IMR-90 (cell line): ENCODE results near the gene HASPIN. TPM values are rescaled to one million over a fixed set of nuclear protein-coding genes. Genes with fewer than 3 reads are reported as not detected.

Source experiments
- ATAC-seq: fragments of 200-7000 bp; cut with Tn5 transposase; 2 replicates; pipeline ENCODE4 v1.9.1; 2020; ENCODE audit warnings: low read depth, mild to moderate bottlenecking, moderate library complexity
- BruUV-seq: library from RNA; stranded (reverse); fragments of 400-500 nt; replicated peaks from 2 replicates; lab custom pipeline; 2021; lab: Mats Ljungman, UMichigan
- CTCF ChIA-PET: fragments of 300-600 bp; formaldehyde crosslinking; extraction: SDS; loops from one replicate; lab custom pipeline; 2021; ENCODE audit warnings: antibody characterized with exemption; lab: Yijun Ruan, JAX
- POLR2A ChIA-PET: fragments of 300-600 bp; sonication (Branson Sonifier 250); formaldehyde crosslinking; loops from one replicate; lab custom pipeline; 2022; ENCODE audit warnings: antibody characterized with exemption; ENCODE audit not compliant: unreplicated experiment; lab: Charles Lee
- DNase-seq: peaks from one replicate; pipeline ENCODE4 v3.0.0; 2013
- H2AFZ ChIP-seq: replicated peaks from 2 replicates; pipeline ENCODE3; 2013; ENCODE audit warnings: low read length, mild to moderate bottlenecking; ENCODE audit not compliant: poor library complexity
- H2AK5ac ChIP-seq: 2 replicates; pipeline ENCODE4 v1.6.1; 2013; ENCODE audit warnings: low read depth, low read length, inconsistent platforms
- H2AK9ac ChIP-seq: replicated peaks from 2 replicates; pipeline ENCODE3; 2013; ENCODE audit warnings: mild to moderate bottlenecking, low read depth, low read length, moderate library complexity; ENCODE audit not compliant: poor library complexity
- H2BK120ac ChIP-seq: 2 replicates; pipeline ENCODE4 v1.6.1; 2013; ENCODE audit warnings: low read depth, low read length, inconsistent platforms
- H2BK15ac ChIP-seq: 3 replicates; pipeline ENCODE4 v1.6.1; 2013; ENCODE audit warnings: low read depth, low read length, inconsistent platforms
- H2BK20ac ChIP-seq: 2 replicates; pipeline ENCODE4 v1.6.1; 2013; ENCODE audit warnings: low read depth, mild to moderate bottlenecking, inconsistent platforms, low read length, moderate library complexity
- H2BK5ac ChIP-seq: 2 replicates; pipeline ENCODE4 v1.6.1; 2013; ENCODE audit warnings: mild to moderate bottlenecking, low read depth, low read length, inconsistent platforms; ENCODE audit not compliant: poor library complexity, severe bottlenecking
- H3K14ac ChIP-seq: replicated peaks from 2 replicates; pipeline ENCODE4 v1.6.1; 2013; ENCODE audit warnings: low read depth, low read length, inconsistent platforms
- H3K18ac ChIP-seq: 2 replicates; pipeline ENCODE4 v1.6.1; 2013; ENCODE audit warnings: low read depth, low read length, control low read depth
- H3K23ac ChIP-seq: 2 replicates; pipeline ENCODE4 v1.6.1; 2013; ENCODE audit warnings: low read depth, low read length, inconsistent platforms
- H3K27ac ChIP-seq: 2 replicates; pipeline ENCODE4 v1.5.1; 2013; ENCODE audit warnings: mild to moderate bottlenecking, control low read depth, low read length; ENCODE audit not compliant: insufficient read depth
- H3K27me3 ChIP-seq: 2 replicates; pipeline ENCODE4 v1.6.1; 2013; ENCODE audit warnings: low read length; ENCODE audit not compliant: control insufficient read depth, insufficient read depth
- H3K36me3 ChIP-seq: 2 replicates; pipeline ENCODE4 v1.6.1; 2013; ENCODE audit warnings: low read length, mixed read lengths; ENCODE audit not compliant: control insufficient read depth, insufficient read depth
- H3K4ac ChIP-seq: 2 replicates; pipeline ENCODE4 v1.6.1; 2013; ENCODE audit warnings: low read depth, low read length, inconsistent platforms
- H3K4me1 ChIP-seq: 2 replicates; pipeline ENCODE4 v1.6.1; 2013; ENCODE audit warnings: low read length, mixed read lengths; ENCODE audit not compliant: control insufficient read depth, insufficient read depth
- H3K4me2 ChIP-seq: 2 replicates; pipeline ENCODE4 v1.6.1; 2013; ENCODE audit warnings: low read depth, mild to moderate bottlenecking, control low read depth, low read length, moderate library complexity
- H3K4me3 ChIP-seq: 2 replicates; pipeline ENCODE4 v1.5.1; 2013; ENCODE audit warnings: low read depth, mild to moderate bottlenecking, control low read depth, low read length, moderate library complexity; ENCODE audit not compliant: insufficient read depth
- H3K56ac ChIP-seq: 2 replicates; pipeline ENCODE4 v1.6.1; 2013; ENCODE audit warnings: low read length, inconsistent platforms; ENCODE audit not compliant: insufficient read depth; ENCODE audit errors: extremely low read depth
- H3K79me1 ChIP-seq, 2 experiments: 2 replicates each; pipeline ENCODE4 v1.6.1; 2013; ENCODE audit warnings: low read length in 2 of 2, inconsistent platforms in 1 of 2, low read depth in 1 of 2
- H3K9ac ChIP-seq: 2 replicates; pipeline ENCODE4 v1.6.1; 2013; ENCODE audit warnings: low read depth, low read length, control low read depth
- H3K9me1 ChIP-seq: 2 replicates; pipeline ENCODE4 v1.6.1; 2013; ENCODE audit warnings: low read length, inconsistent platforms; ENCODE audit not compliant: insufficient read depth
- H3K9me3 ChIP-seq: 2 replicates; pipeline ENCODE4 v1.6.1; 2013; ENCODE audit warnings: low read length; ENCODE audit not compliant: control insufficient read depth, insufficient read depth
- H4K20me1 ChIP-seq: 2 replicates; pipeline ENCODE4 v1.6.1; 2013; ENCODE audit warnings: low read length, inconsistent platforms; ENCODE audit not compliant: insufficient read depth
- H4K5ac ChIP-seq: 2 replicates; pipeline ENCODE4 v1.6.1; 2013; ENCODE audit warnings: mild to moderate bottlenecking, low read depth, low read length, control low read depth
- H4K8ac ChIP-seq, 2 experiments: 2 replicates each; pipeline ENCODE4 v1.6.1; 2013; ENCODE audit warnings: low read depth in 2 of 2, low read length in 2 of 2, control low read depth in 1 of 2, inconsistent platforms in 1 of 2
- H4K91ac ChIP-seq: 2 replicates; pipeline ENCODE4 v1.6.1; 2013; ENCODE audit warnings: low read depth, low read length, inconsistent platforms; ENCODE audit not compliant: insufficient read depth
- BHLHE40 ChIP-seq: fragments of 150-350 bp; IDR thresholded peaks from 2 replicates; pipeline ENCODE4 v1.6.1; 2016; ENCODE audit warnings: mild to moderate bottlenecking, low read depth, low read length
- CEBPB ChIP-seq: IDR thresholded peaks from 2 replicates; pipeline ENCODE4 v1.6.1; 2012; ENCODE audit warnings: low read depth, low read length, improper control_type of control experiment
- CHD1 ChIP-seq: IDR thresholded peaks from 2 replicates; pipeline ENCODE4 v1.6.1; 2012; ENCODE audit warnings: low read depth, low read length, improper control_type of control experiment
- FOS ChIP-seq: fragments of 150-350 bp; IDR thresholded peaks from 2 replicates; pipeline ENCODE4 v1.6.1; 2016; ENCODE audit warnings: low read depth, low read length
- MAFK ChIP-seq: IDR thresholded peaks from 2 replicates; pipeline ENCODE4 v1.6.1; 2012; ENCODE audit warnings: low read depth, low read length, improper control_type of control experiment
- MAZ ChIP-seq: IDR thresholded peaks from 2 replicates; pipeline ENCODE4 v1.6.1; 2012; ENCODE audit warnings: low read depth, mild to moderate bottlenecking, low read length, improper control_type of control experiment, moderate library complexity, borderline replicate concordance
- MXI1 ChIP-seq: IDR thresholded peaks from 2 replicates; pipeline ENCODE4 v1.6.1; 2012; ENCODE audit warnings: low read depth, mild to moderate bottlenecking, low read length, moderate library complexity, borderline replicate concordance
- NFE2L2 ChIP-seq: fragments of 150-350 bp; IDR thresholded peaks from 2 replicates; pipeline ENCODE4 v1.6.1; 2016; ENCODE audit warnings: low read depth, mild to moderate bottlenecking, low read length
- POLR2A ChIP-seq: IDR thresholded peaks from 2 replicates; pipeline ENCODE4 v1.6.1; 2012; ENCODE audit warnings: mild to moderate bottlenecking, low read depth, low read length
- RAD21 ChIP-seq: IDR thresholded peaks from 2 replicates; pipeline ENCODE4 v1.6.1; 2012; ENCODE audit warnings: low read length, improper control_type of control experiment
- RCOR1 ChIP-seq: IDR thresholded peaks from 2 replicates; pipeline ENCODE4 v1.6.1; 2012; ENCODE audit warnings: mild to moderate bottlenecking, low read length, improper control_type of control experiment; ENCODE audit not compliant: insufficient replicate concordance
- RFX5 ChIP-seq: IDR thresholded peaks from 2 replicates; pipeline ENCODE4 v1.8.0; 2012; ENCODE audit warnings: low read depth, mild to moderate bottlenecking, low read length, moderate library complexity
- SMC3 ChIP-seq: fragments of 150-350 bp; IDR thresholded peaks from 2 replicates; pipeline ENCODE4 v1.6.1; 2016; ENCODE audit warnings: low read depth, mild to moderate bottlenecking, antibody characterized with exemption, low read length, moderate library complexity
- WGBS, 2 experiments: methylation state at CpG; one replicate each; pipeline versions ENCODE4 v1.1.5 to v1.1.7; 2013; ENCODE audit warnings: missing lambda C conversion rate in 2 of 2; ENCODE audit not compliant: insufficient read length in 1 of 2; ENCODE audit errors: extremely low coverage in 2 of 2; 5-methylcytosine and 5-hydroxymethylcytosine counted together
- dilution Hi-C: fragments of 300-500 bp; cut with HindIII; formaldehyde crosslinking; loops from one replicate; pipeline ENCODE4 v1.14.3; 2018; ENCODE audit warnings: low sequenced_read_pairs; ENCODE audit not compliant: unreplicated experiment
- in situ Hi-C: fragments of 300-500 bp; cut with MboI; formaldehyde crosslinking; loops from 3 replicates; pipeline ENCODE4 v1.14.3; 2019; ENCODE audit warnings: low sequenced_read_pairs, inconsistent platforms, mixed read lengths
- intact Hi-C: fragments of 100-400 bp; cut with micrococcal nuclease; formaldehyde crosslinking; loops from 2 replicates; pipeline ENCODE4 v1.10.0; 2022
- polyA plus RNA-seq, 3 experiments: library from polyadenylated mRNA; depleted of rRNA; stranded (reverse); fragments of >200 nt; gene quantifications; 2 replicates each; pipeline ENCODE4 v1.2.3, GENCODE V29; 2012; ENCODE audit warnings: low replicate concordance in 1 of 3
- total RNA-seq: library from RNA; depleted of rRNA; stranded (reverse); fragments of >200 nt; gene quantifications from 2 replicates; pipeline ENCODE4 v1.2.3, GENCODE V29; 2012
- TF ChIP-seq, protein P1 (sequence below): fragments of 150-350 bp; IDR thresholded peaks from 2 replicates; pipeline ENCODE4 v1.6.1; 2016; ENCODE audit warnings: low read depth, mild to moderate bottlenecking, low read length, moderate library complexity, borderline replicate concordance
- TF ChIP-seq, protein P2 (sequence below): fragments of 150-350 bp; IDR thresholded peaks from 2 replicates; pipeline ENCODE4 v1.6.1; 2017; ENCODE audit warnings: mild to moderate bottlenecking, antibody characterized with exemption, low read length, low read depth
- TF ChIP-seq, protein P3 (sequence below): conservative IDR thresholded peaks from 2 replicates; pipeline ENCODE4 v1.5.1; 2012; ENCODE audit warnings: mild to moderate bottlenecking, low read depth, low read length, improper control_type of control experiment

HASPIN gene
- total and polyA plus RNA-seq, 2 of the 4 experiments (the other 2 are of a cell fraction), result 2.2 to 4.3 TPM

DNA sequence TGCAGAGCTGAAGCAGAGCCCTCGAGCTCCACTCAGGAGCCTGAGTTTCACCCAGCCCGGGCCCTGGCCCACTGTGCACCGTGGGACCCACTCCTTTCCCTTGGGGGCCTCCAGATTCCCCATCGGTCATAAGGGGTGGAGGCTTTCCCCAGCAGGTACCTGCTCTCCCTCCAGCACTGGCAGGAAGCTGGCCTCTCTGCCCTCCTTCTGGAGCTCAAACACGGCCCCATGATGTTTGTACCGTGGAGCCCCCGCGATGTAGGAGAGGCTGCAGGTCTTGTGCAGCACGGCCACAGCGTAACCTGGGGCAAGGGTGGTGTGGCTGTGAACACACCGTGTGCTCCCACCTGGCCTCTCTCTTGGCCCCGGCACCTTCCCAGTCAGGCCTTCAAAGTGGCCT, 29.9 kb downstream of the HASPIN start:
- H3K56ac ChIP-seq, result no peak overlapping the region
- H3K4ac ChIP-seq, result no peak overlapping the region
- no peak overlapping the region for H3K4me3 ChIP-seq
- no peak overlapping the region for H2BK5ac ChIP-seq
- no peaks in the 10 kb centered on the region for H3K9me3 ChIP-seq
- H4K8ac ChIP-seq, result no peak overlapping the region
- no peak overlapping the region for H3K9ac ChIP-seq
- ChIA-PET CTCF (no interaction called here), POLR2A (no interaction called here)
- in situ Hi-C loops (no loop called here), dilution Hi-C loops (no loop called here), intact Hi-C loops (no loop called here)
- H3K14ac ChIP-seq, result no peak overlapping the region
- WGBS, 2 experiments, result no CpG with 5 or more reads among the region's 12 CpGs
- ATAC-seq, result no peak
- no peaks in the 10 kb centered on the region for H3K79me1 ChIP-seq
- peaks cover 47% of the 10 kb centered on the region for H3K27me3 ChIP-seq
- no peak overlapping the region for H2BK120ac ChIP-seq
- no peak overlapping the region for H3K23ac ChIP-seq
- no peak overlapping the region for H2BK15ac ChIP-seq
- H3K27ac ChIP-seq, result no peak overlapping the region
- H3K18ac ChIP-seq, result no peak overlapping the region
- H2AK9ac ChIP-seq, result no peak overlapping the region
- H4K20me1 ChIP-seq, result no peaks in the 10 kb centered on the region
- DNase-seq, result no peak
- H2AK5ac ChIP-seq, result no peak overlapping the region
- no TSS peak for BruUV-seq
- no peak overlapping the region for H3K4me2 ChIP-seq
- H3K36me3 ChIP-seq, result no peaks in the 10 kb centered on the region
- H4K91ac ChIP-seq, result no peak overlapping the region
- no peaks in the 10 kb centered on the region for H3K4me1 ChIP-seq
- H2BK20ac ChIP-seq, result no peak overlapping the region
- H2AFZ ChIP-seq, result no peak overlapping the region
- H4K5ac ChIP-seq, result no peak overlapping the region
- TF ChIP-seq CEBPB (no peak), MAZ (no peak), POLR2A (no peak), BHLHE40 (no peak), CHD1 (no peak), SMC3 (no peak), RAD21 (no peak), RFX5 (no peak), NFE2L2 (no peak), FOS (no peak), RCOR1 (no peak), MXI1 (no peak), MAFK (no peak)
- TF ChIP-seq, protein P1, sequence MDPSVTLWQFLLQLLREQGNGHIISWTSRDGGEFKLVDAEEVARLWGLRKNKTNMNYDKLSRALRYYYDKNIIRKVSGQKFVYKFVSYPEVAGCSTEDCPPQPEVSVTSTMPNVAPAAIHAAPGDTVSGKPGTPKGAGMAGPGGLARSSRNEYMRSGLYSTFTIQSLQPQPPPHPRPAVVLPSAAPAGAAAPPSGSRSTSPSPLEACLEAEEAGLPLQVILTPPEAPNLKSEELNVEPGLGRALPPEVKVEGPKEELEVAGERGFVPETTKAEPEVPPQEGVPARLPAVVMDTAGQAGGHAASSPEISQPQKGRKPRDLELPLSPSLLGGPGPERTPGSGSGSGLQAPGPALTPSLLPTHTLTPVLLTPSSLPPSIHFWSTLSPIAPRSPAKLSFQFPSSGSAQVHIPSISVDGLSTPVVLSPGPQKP, result no peak
- TF ChIP-seq, protein P2, sequence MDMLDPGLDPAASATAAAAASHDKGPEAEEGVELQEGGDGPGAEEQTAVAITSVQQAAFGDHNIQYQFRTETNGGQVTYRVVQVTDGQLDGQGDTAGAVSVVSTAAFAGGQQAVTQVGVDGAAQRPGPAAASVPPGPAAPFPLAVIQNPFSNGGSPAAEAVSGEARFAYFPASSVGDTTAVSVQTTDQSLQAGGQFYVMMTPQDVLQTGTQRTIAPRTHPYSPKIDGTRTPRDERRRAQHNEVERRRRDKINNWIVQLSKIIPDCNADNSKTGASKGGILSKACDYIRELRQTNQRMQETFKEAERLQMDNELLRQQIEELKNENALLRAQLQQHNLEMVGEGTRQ, result no peak
- TF ChIP-seq, protein P3, sequence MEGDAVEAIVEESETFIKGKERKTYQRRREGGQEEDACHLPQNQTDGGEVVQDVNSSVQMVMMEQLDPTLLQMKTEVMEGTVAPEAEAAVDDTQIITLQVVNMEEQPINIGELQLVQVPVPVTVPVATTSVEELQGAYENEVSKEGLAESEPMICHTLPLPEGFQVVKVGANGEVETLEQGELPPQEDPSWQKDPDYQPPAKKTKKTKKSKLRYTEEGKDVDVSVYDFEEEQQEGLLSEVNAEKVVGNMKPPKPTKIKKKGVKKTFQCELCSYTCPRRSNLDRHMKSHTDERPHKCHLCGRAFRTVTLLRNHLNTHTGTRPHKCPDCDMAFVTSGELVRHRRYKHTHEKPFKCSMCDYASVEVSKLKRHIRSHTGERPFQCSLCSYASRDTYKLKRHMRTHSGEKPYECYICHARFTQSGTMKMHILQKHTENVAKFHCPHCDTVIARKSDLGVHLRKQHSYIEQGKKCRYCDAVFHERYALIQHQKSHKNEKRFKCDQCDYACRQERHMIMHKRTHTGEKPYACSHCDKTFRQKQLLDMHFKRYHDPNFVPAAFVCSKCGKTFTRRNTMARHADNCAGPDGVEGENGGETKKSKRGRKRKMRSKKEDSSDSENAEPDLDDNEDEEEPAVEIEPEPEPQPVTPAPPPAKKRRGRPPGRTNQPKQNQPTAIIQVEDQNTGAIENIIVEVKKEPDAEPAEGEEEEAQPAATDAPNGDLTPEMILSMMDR, result no peak
- H3K9me1 ChIP-seq, result no peaks in the 10 kb centered on the region
